OCI-LY7 (cell line): ENCODE data around the gene TTLL10. TPM values are rescaled to one million over a fixed set of nuclear protein-coding genes. Genes with fewer than 3 reads are reported as not detected.

Source experiments
- BruUV-seq: library from RNA; stranded (reverse); fragments of 400-500 nt; replicated peaks from 2 replicates; lab custom pipeline; 2021; lab: Mats Ljungman, UMichigan
- CTCF ChIA-PET: fragments of 300-600 bp; sonication (Branson Sonifier 250); formaldehyde crosslinking; loops from one replicate; lab custom pipeline; 2022; ENCODE audit warnings: antibody characterized with exemption; ENCODE audit not compliant: unreplicated experiment; lab: Charles Lee
- POLR2A ChIA-PET: fragments of 300-600 bp; sonication (Branson Sonifier 250); formaldehyde crosslinking; loops from one replicate; lab custom pipeline; 2022; ENCODE audit warnings: antibody characterized with exemption; lab: Charles Lee
- DNase-seq: peaks from one replicate; pipeline ENCODE4 v3.0.0-alpha.2; 2015; ENCODE audit warnings: low spot score
- H2AFZ ChIP-seq: fragments of 200-600 bp; sonication (generic), shearing (Covaris generic); 2 replicates; pipeline ENCODE4 v1.6.1; 2014; ENCODE audit warnings: mild to moderate bottlenecking, antibody characterized with exemption, low read length, moderate library complexity
- H3K27ac ChIP-seq: fragments of 200-600 bp; sonication (generic); 2 replicates; pipeline ENCODE4 v1.5.1; 2014; ENCODE audit warnings: mixed run types, low read depth, mild to moderate bottlenecking, moderate library complexity, low read length, inconsistent platforms; ENCODE audit not compliant: poor library complexity, severe bottlenecking
- H3K36me3 ChIP-seq: fragments of 200-600 bp; sonication (generic); 2 replicates; pipeline ENCODE4 v1.6.1; 2014; ENCODE audit warnings: mild to moderate bottlenecking, antibody characterized with exemption, low read length, moderate library complexity, mixed read lengths; ENCODE audit not compliant: insufficient read depth
- H3K4me1 ChIP-seq: fragments of 200-600 bp; sonication (generic); 2 replicates; pipeline ENCODE4 v1.5.1; 2014; ENCODE audit warnings: mild to moderate bottlenecking, low read length; ENCODE audit not compliant: insufficient read depth, poor library complexity, severe bottlenecking
- H3K4me2 ChIP-seq: fragments of 200-600 bp; sonication (generic); 2 replicates; pipeline ENCODE4 v1.6.1; 2014; ENCODE audit warnings: mild to moderate bottlenecking, low read length
- H3K4me3 ChIP-seq: fragments of 200-600 bp; sonication (generic); 2 replicates; pipeline ENCODE4 v1.5.1; 2014; ENCODE audit warnings: mild to moderate bottlenecking, low read depth, low read length; ENCODE audit not compliant: poor library complexity, severe bottlenecking
- H3K79me2 ChIP-seq: fragments of 200-600 bp; sonication (generic); 2 replicates; pipeline ENCODE4 v1.6.1; 2016; ENCODE audit warnings: low read depth, mild to moderate bottlenecking, low read length, moderate library complexity, mixed read lengths; ENCODE audit not compliant: insufficient read depth
- H3K9me2 ChIP-seq: fragments of 200-600 bp; sonication (generic); 2 replicates; pipeline ENCODE4 v1.6.1; 2016; ENCODE audit warnings: mild to moderate bottlenecking, low read length, mixed read lengths; ENCODE audit not compliant: insufficient read depth
- H3K9me3 ChIP-seq: fragments of 200-600 bp; sonication (generic); 2 replicates; pipeline ENCODE4 v1.6.1; 2014; ENCODE audit warnings: mild to moderate bottlenecking, mixed run types, low read length, mixed read lengths
- H4K20me1 ChIP-seq: fragments of 200-600 bp; sonication (generic); 2 replicates; pipeline ENCODE4 v1.6.1; 2014; ENCODE audit warnings: mild to moderate bottlenecking, antibody characterized with exemption, low read length, moderate library complexity, mixed read lengths; ENCODE audit not compliant: insufficient read depth
- CTCF ChIP-seq: fragments of 200-600 bp; sonication (generic); conservative IDR thresholded peaks from 2 replicates; pipeline ENCODE4 v1.5.1; 2014; ENCODE audit warnings: mild to moderate bottlenecking, antibody characterized with exemption, low read length, moderate library complexity, mixed read lengths
- EZH2phosphoT487 ChIP-seq: fragments of 200-600 bp; sonication (generic); IDR thresholded peaks from 2 replicates; pipeline ENCODE4 v1.6.1; 2018; ENCODE audit warnings: low read depth, borderline replicate concordance, mild to moderate bottlenecking, mixed run types, antibody characterized with exemption, low read length, moderate library complexity, mixed read lengths
- intact Hi-C: fragments of 100-400 bp; cut with micrococcal nuclease; formaldehyde crosslinking; loops from one replicate; pipeline ENCODE4 v1.10.0; 2022; ENCODE audit not compliant: unreplicated experiment
- total RNA-seq, 2 experiments: library from RNA; depleted of rRNA in 1 of 2; stranded (reverse); fragments of >200 nt in 1 of 2; shearing (Covaris generic) in 1 of 2; gene quantifications; 2 replicates each; pipeline ENCODE4 v1.2.3, GENCODE V29; 2014 to 2022

Gene TTLL10
- total RNA-seq, 2 experiments from 2014 or later = not detected

GRCh38 chr1:1208713-1209433, 35.2 kb downstream of the TTLL10 start:
- BruUV-seq = no TSS peak
- no peak overlapping the region for H3K4me3 ChIP-seq
- H3K9me3 ChIP-seq = no peaks in the 10 kb centered on the region
- ChIA-PET POLR2A (no interaction called here), CTCF (no interaction called here)
- H3K27ac ChIP-seq = no peak overlapping the region
- H3K36me3 ChIP-seq = no peaks in the 10 kb centered on the region
- TF ChIP-seq CTCF = no peak
- no peak for TF ChIP-seq EZH2phosphoT487
- no peak overlapping the region for H2AFZ ChIP-seq
- no peaks in the 10 kb centered on the region for H3K79me2 ChIP-seq
- intact Hi-C loops = no loop called here
- no peaks in the 10 kb centered on the region for H4K20me1 ChIP-seq
- no peaks in the 10 kb centered on the region for H3K9me2 ChIP-seq
- no peak for DNase-seq
- H3K4me2 ChIP-seq = no peak overlapping the region
- H3K4me1 ChIP-seq = peaks cover 7% of the 10 kb centered on the region

GRCh38 chr1:1210726-1211540, 37.3 kb downstream of the TTLL10 start:
- no peaks in the 10 kb centered on the region for H3K79me2 ChIP-seq
- no peak overlapping the region for H2AFZ ChIP-seq
- H3K27ac ChIP-seq = no peak overlapping the region
- no TSS peak for BruUV-seq
- no peak for TF ChIP-seq CTCF
- no peak for TF ChIP-seq EZH2phosphoT487
- H3K36me3 ChIP-seq = no peaks in the 10 kb centered on the region
- intact Hi-C loops = no loop called here
- peaks cover 7% of the 10 kb centered on the region for H3K4me1 ChIP-seq
- ChIA-PET CTCF (no interaction called here), POLR2A (no interaction called here)
- H3K9me3 ChIP-seq = no peaks in the 10 kb centered on the region
- no peak overlapping the region for H3K4me2 ChIP-seq
- H3K4me3 ChIP-seq = no peak overlapping the region
- H3K9me2 ChIP-seq = no peaks in the 10 kb centered on the region
- no peak for DNase-seq
- no peaks in the 10 kb centered on the region for H4K20me1 ChIP-seq
